ENCODE results near the gene TMEM115.
A peak's percentile ranks its signal among the peaks of the same experiment; 100 is the strongest.

TMEM115 gene

DNA sequence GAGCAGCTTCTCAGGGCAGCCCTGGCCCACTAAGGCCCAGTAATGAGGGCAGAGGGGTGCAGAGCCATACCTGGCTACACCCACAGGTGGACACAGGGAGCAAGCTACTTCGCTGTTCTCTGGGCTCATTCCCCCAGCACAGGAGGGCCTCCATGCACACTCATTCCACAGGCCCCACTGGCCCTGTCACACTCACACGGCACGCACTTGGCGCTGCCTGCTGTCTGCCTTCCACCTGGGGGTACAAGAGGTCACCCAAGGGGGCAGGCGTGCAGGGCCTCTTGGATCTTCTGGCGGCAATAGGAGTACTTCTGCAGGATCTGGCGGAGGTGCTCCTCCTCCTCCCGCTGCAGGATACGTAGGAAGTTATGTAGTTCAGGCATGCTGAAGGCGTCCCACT lies 29.0 kb downstream of the TMEM115 start:
- DNase-seq: no peak

GRCh38 chr3:50327943-50328691 lies 31.2 kb downstream of the TMEM115 start, which contains the start of gene TUSC2:
TSS of gene TUSC2 (minus strand) at chr3:50328223. CDS start at chr3:50328099, 124 bp downstream.
- DNase-seq: peak; percentile 61 to 85

DNA sequence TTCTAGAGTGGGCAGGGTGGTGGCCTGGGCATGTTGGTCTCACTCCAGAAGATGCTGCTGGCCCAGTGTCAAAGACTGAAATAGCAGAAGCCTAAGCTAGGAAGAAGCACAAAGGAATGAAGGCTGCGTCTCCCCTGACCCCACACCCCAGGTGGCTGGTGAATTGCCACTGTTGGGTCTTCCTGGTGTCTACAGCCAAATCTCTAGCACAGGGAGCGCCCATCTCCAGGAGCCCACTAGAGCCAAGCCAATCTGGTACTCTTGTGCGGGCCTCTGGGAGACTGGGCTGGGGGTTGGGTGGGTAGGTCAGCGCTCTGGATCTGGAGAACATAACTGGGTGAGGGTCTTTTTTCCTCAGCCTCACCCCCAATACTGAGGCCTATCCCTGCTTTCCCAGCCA lies 32.2 kb downstream of the TMEM115 start:
- DNase-seq: no peak

DNA sequence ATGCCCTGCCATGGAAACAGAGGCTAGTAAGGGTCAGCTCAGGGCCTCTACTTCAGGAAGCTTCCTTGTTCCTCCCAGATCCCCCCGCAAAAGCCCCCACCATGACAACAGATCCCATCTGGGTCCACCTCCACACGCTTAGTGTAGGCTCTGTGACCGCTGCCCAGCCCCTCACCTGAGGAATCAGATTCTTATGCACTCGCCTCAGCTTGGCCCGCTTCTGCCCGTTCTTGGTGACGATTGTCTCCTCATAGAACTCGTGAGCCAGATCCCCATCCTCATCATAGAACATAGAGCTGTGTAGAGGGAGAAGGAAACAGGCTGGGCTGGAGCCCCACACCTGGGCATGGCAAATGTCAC lies 33.2 kb downstream of the TMEM115 start:
- no peak for DNase-seq

DNA sequence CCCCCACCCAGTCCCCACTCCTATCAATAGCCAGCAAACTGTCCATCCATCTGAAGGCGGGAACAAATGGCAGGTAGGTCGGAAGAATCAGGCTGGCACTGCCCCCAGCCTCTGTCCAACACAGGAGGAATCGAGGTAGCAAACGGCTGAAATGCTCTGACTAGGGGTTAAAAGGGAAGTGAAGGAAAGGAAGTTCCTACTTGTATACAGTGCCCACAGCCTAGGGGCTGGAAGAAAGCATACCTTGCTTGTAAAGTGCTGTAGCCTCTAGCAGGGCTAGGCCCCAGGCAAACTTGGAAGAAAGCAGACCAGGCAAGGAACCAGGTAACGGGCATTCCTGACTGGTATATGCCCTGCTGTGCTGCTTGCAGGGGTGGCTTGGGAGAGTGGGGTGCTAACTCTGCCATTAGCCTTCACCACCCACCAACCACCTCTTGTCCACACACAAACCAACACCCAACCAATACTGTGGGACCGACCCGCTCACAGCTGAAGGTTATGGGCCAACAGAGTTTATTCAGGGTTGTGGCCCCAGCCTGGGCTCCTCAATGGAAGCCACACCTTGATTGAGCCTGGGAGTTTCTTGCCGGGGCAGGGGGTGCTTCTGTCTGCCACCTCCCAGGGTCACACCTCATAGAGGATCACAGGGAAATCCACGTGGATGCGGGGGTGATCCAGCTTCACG lies 33.7 kb downstream of the TMEM115 start:
- no peak for DNase-seq

DNA sequence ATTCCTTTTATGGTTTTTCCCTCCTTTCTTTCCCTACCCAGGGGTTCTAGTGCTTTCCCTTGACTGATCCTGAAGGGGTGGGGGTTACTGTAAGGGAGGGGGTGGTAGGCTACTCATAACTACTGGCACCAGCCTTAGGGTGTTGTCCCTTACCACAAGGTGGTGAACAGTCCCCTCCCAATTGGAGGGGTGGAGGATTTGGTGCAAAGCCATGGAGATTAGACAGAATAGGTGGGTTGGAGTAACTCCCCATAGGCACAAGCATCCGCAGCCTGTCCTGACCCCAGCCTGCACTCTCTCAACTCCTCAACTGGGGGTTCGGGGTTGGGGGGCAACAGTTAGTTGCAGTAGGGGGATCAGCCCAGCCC lies 34.2 kb downstream of the TMEM115 start:
- DNase-seq: no peak

- peak in 1 of 2 experiments; percentile 4 for DNase-seq
Measured at GRCh38 chr3:50324351-50325112, 34.8 kb downstream of the TMEM115 start.

- DNase-seq: no peak
Measured at GRCh38 chr3:50323614-50324199, 35.6 kb downstream of the TMEM115 start.

DNA sequence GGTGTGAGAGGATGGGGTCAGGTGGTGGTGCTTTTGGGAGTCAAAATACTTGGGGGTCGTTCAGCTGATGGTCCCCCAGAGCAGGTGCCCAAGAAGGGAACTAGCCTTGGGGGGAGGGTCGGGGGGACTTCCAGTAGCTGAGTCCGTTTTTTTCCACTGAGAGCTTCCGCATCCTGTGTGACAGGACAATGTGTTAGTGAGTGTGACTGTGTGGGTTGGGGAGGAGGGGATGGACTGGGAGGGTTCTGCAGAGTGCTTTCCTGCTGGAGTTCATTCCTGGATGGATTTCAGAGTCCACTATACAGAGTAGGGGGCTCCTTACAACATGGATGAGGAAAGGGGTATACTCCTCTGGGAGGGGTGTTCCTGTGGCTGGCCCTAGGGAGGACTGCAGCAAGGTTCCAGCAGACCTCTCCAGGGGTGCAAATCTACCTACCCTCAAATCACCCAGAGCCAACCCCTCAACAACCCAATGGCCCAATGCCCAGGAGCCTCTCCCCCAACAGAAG lies 36.2 kb downstream of the TMEM115 start:
- no peak for DNase-seq

DNA sequence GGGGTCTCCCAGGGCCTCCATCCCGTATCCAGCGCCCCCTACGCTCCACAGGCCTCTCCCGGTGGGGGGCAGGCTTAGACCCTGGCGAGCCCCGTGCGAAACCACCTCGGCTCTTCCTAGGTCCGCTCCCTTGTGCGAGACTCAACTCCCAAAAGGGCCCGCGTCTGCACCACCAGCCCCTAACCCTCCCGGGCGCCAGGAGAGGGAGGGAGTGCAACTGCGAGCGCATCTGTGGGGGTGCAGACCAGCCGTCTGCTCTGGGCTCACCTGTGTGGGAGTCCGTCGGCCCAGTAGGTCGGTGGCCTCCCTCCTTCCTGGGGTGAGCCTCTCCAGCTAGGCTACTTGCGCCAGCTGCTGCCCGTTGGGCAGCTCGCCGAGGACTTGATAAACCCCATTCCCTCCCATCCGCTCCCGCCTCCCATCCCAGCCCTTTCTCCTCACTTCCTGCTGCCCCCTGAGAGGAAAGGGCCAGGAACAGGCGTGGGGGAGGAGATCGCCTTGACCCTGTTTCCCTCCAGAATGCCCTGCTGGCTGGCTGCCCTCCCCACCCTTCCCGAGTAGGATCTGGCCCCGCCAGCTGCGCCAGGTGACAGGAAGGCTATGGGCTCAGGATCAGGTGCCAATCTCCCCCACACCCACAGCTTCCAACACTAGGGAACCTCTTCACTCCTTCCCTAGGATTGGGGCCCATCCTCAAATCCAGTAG lies 36.8 kb downstream of the TMEM115 start, which contains the start of gene HYAL2:
Gene HYAL2 (minus strand): TSS at position 360 of the 706 bp plus-strand sequence. CDS start 2,256 bp downstream, outside the sequence.
- no peak for DNase-seq

DNA sequence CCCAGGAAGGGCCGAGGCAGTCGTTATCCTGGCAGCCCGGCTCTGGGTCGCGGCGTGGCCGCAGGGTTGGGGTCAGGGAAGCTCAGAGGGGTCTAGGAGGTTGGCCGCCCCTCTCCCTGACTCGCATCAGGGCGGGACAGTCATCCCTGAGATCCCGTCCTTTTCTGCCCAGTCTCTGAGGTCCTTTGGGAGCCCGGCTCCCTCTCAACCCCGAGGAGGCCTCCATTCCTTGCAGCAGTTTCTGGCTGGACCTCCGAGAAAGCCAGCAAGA lies 37.3 kb downstream of the TMEM115 start:
- DNase-seq: no peak

- DNase-seq: peak in 1 of 2 experiments; percentile 62
Measured at GRCh38 chr3:50321336-50322114, 37.8 kb downstream of the TMEM115 start.

DNA sequence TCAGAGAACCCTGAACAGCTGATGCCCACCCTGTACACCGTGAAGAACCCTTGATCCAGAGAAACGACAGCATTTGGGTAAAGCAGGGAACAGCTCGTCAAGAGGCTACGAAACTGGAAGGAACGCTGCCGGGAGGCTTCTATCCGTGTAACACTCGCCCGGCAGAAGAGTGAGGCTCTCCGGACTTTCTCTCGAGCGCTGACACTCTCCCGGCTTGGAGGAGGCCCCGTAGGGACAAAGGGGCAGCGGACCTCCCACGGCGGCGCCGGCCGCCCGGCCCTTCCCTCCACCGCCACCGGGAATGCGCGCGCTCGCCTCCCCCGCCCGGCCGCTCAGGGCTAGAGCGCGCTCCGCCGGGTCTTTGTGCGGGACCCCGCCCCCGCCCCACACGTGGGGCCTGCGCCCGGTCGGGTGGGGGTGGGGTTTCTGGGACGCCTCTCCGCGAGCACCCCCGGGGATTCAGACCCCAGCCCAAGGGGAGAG lies 38.4 kb downstream of the TMEM115 start:
- peak in 1 of 2 experiments; percentile 62 for DNase-seq

- no peak for DNase-seq
Measured at GRCh38 chr3:50319894-50320625, 39.3 kb downstream of the TMEM115 start.

DNA sequence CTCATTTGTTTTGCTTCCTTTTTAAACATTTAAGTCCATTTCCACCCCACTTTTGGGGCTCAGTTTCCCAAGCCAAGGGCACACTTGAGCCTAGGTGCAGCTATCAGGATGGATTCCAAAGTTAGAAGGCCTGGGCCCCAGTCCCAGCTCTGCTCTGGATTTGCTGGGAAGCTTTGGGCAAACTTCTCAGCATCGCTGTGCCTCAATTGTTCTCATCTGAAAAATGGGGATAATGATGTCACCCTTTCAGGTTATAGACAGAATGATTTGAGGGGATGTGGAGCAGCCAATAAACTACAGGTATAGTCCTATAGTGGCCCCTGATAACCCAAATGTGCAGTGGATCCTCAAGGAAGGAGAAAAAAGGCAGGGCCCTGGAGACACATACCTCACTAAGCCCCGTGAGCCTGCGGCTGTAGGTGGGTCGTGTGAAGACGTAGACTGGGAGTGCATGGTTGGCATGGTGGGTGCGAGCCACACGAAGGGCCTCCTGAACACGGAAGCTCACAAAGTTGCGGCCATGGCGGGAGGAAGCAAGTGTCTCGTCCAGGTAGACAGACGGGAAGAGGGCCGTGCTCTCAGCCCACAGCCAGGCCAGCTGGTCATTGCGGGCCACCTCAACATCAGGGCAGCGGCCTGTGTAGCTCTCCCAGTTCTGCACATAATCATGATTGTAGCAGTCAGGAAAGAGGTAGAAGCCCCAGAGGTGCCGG lies 40.0 kb downstream of the TMEM115 start:
- no peak for DNase-seq

- DNase-seq: no peak
Measured at GRCh38 chr3:50318615-50319014, 40.7 kb downstream of the TMEM115 start.

GRCh38 chr3:50318163-50318562 lies 41.2 kb downstream of the TMEM115 start:
- no peak for DNase-seq

- DNase-seq: no peak
Measured at GRCh38 chr3:50317300-50317699, 42.0 kb downstream of the TMEM115 start.

GRCh38 chr3:50316657-50317242 lies 42.6 kb downstream of the TMEM115 start:
- no peak for DNase-seq

- no peak for DNase-seq
Measured at GRCh38 chr3:50314816-50315215, 44.5 kb downstream of the TMEM115 start.

All from cerebellar nuclear complex (tissue), 1 donor.